Stomach (tissue), 9 donors: ENCODE data around the gene NME1. TPM values are rescaled to one million over a fixed set of nuclear protein-coding genes. Genes with fewer than 3 reads are reported as not detected.

Experiments used
- DNase-seq, 2 donors: peaks; one replicate each; pipeline versions ENCODE4 v3.0.0 to v3.0.0-alpha.2; 2013 to 2019
- H3K27ac ChIP-seq, 5 donors: fragments of 200-600 bp in 4 of 5; sonication (generic) in 4 of 5; one replicate each; pipeline ENCODE4 v1.5.1; 2013 to 2019; ENCODE audit warnings: mild to moderate bottlenecking in 1 of 5, moderate library complexity in 1 of 5
- H3K27me3 ChIP-seq, 3 donors: fragments of 200-600 bp; sonication (generic); one replicate each; pipeline ENCODE4 v1.5.1; 2017 to 2019; ENCODE audit warnings: mixed run types in 1 of 3
- H3K36me3 ChIP-seq, 4 donors: fragments of 200-600 bp; sonication (generic); 1 replicate in 3 of 4; 2 replicates in 1 of 4; pipeline ENCODE4 v1.5.1; 2016 to 2019
- H3K4me1 ChIP-seq, 4 donors: fragments of 200-600 bp; sonication (generic); one replicate each; pipeline ENCODE4 v1.5.1; 2016 to 2019
- H3K4me3 ChIP-seq, 4 donors: fragments of 200-600 bp; sonication (generic) in 3 of 4; one replicate each; pipeline ENCODE4 v1.5.1; 2016 to 2019; ENCODE audit warnings: mild to moderate bottlenecking in 1 of 4
- H3K9me3 ChIP-seq, 4 donors: fragments of 200-600 bp; sonication (generic); one replicate each; pipeline ENCODE4 v1.5.1; 2016 to 2019
- EP300 ChIP-seq: sonication (generic); formaldehyde crosslinking; IDR thresholded peaks from one replicate; pipeline ENCODE4 v1.6.1; 2017; ENCODE audit warnings: antibody characterized with exemption
- POLR2A ChIP-seq, 4 donors: fragments of 450-650 bp; IDR thresholded peaks; one replicate each; pipeline ENCODE4 v1.6.1; 2016; ENCODE audit warnings: antibody characterized with exemption in 4 of 4, control low read depth in 2 of 4, mild to moderate bottlenecking in 1 of 4, moderate library complexity in 1 of 4
- POLR2AphosphoS5 ChIP-seq, 3 donors: sonication (generic); formaldehyde crosslinking; IDR thresholded peaks; one replicate each; pipeline ENCODE4 v1.6.1; 2016; ENCODE audit warnings: antibody characterized with exemption in 3 of 3
- WGBS, 5 donors: extraction: QIAGEN DNeasy Blood & Tissue Kit in 3 of 5; methylation state at CpG; one replicate each; pipeline versions ENCODE4 v1.1.5 to v1.1.7; 2013 to 2018; 5-methylcytosine and 5-hydroxymethylcytosine counted together
- intact Hi-C: fragments of 100-400 bp; cut with DNase I; formaldehyde crosslinking; loops from one replicate; pipeline ENCODE4 v1.15.1; 2023; ENCODE audit warnings: low total_unique reads
- polyA plus RNA-seq, 3 donors: library from polyadenylated mRNA; stranded (reverse); fragments of 200-250 nt; gene quantifications; one replicate each; pipeline ENCODE4 v1.2.3, GENCODE V29; 2013
- total RNA-seq, 5 donors: library from RNA; depleted of rRNA; stranded (reverse); fragments of >200 nt; gene quantifications; one replicate each; pipeline versions ENCODE4 v1.1.0 to v1.2.3, GENCODE V29; 2014 to 2016
- TF ChIP-seq, protein P1 (sequence below), 7 experiments: fragments of 450-650 bp in 4 of 7; fragments of 200-600 bp in 3 of 7; sonication (generic) in 3 of 7; IDR thresholded peaks; one replicate each; pipeline ENCODE4 v1.5.1; 2016 to 2019; ENCODE audit warnings: antibody characterized with exemption in 7 of 7, control low read depth in 2 of 7, mild to moderate bottlenecking in 1 of 7
- donor health status: healthy with polysubstance abuse.
- donor health status: Bipolar disorder and iron deficiency.
- donor health status: healthy.

The NME1 gene
- total and polyA plus RNA-seq, 8 donors = 2.2 to 135 (median 44.1) TPM; not detected in 1

DNA sequence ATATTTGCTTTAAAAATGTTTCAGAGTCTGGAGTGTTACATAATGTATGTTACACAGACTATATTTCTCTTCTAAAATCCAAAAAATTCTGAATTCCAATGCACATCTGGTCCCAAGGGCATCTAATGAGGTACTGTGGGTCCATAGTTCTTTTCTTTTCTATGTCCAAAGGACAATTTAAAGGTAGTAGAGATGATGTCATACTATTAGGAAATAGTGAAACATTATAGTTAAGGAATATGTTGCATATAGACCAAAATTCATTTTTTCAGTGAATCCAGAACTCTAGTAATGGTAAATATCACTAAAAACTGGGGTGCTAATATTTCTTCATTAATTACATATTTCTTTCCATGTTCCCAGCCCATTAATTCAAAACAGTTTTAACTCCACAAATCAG lies 35.8 kb downstream of the NME1 start:
- no peak for DNase-seq
- Histone ChIP-seq H3K27me3 (no peaks in the 10 kb centered on the region), H3K36me3 (peaks cover 24 to 94% (median 84%) of the 10 kb centered on the region in 4 donors), H3K4me1 (peaks cover 0 to 2% (median 0%) of the 10 kb centered on the region in 4 donors), H3K27ac (no peak overlapping the region), H3K4me3 (no peak overlapping the region), H3K9me3 (no peaks in the 10 kb centered on the region)
- TF ChIP-seq POLR2A (IDR thresholded peaks at IDR 0.05) (no peak), POLR2AphosphoS5 (IDR thresholded peaks at IDR 0.05) (no peak), EP300 (no peak)
- TF ChIP-seq, protein P1, sequence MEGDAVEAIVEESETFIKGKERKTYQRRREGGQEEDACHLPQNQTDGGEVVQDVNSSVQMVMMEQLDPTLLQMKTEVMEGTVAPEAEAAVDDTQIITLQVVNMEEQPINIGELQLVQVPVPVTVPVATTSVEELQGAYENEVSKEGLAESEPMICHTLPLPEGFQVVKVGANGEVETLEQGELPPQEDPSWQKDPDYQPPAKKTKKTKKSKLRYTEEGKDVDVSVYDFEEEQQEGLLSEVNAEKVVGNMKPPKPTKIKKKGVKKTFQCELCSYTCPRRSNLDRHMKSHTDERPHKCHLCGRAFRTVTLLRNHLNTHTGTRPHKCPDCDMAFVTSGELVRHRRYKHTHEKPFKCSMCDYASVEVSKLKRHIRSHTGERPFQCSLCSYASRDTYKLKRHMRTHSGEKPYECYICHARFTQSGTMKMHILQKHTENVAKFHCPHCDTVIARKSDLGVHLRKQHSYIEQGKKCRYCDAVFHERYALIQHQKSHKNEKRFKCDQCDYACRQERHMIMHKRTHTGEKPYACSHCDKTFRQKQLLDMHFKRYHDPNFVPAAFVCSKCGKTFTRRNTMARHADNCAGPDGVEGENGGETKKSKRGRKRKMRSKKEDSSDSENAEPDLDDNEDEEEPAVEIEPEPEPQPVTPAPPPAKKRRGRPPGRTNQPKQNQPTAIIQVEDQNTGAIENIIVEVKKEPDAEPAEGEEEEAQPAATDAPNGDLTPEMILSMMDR (IDR thresholded peaks at IDR 0.05) = no peak
- intact Hi-C loops = no loop called here

DNA sequence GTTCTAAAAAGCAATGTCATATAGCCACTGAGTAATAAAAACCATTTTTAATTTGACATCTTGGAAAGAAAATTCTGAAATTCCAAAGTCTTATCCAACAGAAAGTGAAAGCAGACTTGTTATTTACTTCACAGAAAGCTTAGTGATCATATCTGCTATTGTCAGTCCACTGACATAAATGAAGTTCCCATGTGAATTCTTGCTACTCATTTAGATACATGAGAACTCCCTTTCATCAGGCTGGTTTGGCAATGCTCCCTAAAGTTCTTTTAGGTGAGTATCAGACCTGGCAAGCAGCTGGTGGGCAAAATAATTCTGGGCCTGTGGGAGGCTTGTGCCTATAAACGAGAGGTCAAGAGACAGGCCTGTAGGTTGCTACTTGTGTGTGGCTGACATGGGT lies 36.3 kb downstream of the NME1 start:
- H3K27ac ChIP-seq = no peak overlapping the region
- no peak for TF ChIP-seq POLR2A (IDR thresholded peaks at IDR 0.05)
- 64 to 89% (median 80%) methylated on average over 1 of the region's 1 CpG for WGBS, 5 donors

GRCh38 chr17:51191895-51192294 lies 38.5 kb downstream of the NME1 start:
- DNase-seq = no peak
- Histone ChIP-seq H3K4me1 (no peaks in the 10 kb centered on the region), H3K4me3 (no peak overlapping the region), H3K27ac (no peak overlapping the region), H3K27me3 (no peaks in the 10 kb centered on the region), H3K36me3 (peaks cover 23 to 97% (median 90%) of the 10 kb centered on the region in 4 donors), H3K9me3 (no peaks in the 10 kb centered on the region)
- WGBS, 5 donors = 77 to 92% (median 87%) methylated on average over 2 of the region's 2 CpGs
- intact Hi-C loops = no loop called here
- TF ChIP-seq EP300 = no peak

More for the DNA sequence above, 36.3 kb downstream of the NME1 start:
- Histone ChIP-seq H3K36me3 (peaks cover 24 to 97% (median 85%) of the 10 kb centered on the region in 4 donors), H3K9me3 (no peaks in the 10 kb centered on the region), H3K27me3 (no peaks in the 10 kb centered on the region), H3K4me3 (no peak overlapping the region), H3K4me1 (no peaks in the 10 kb centered on the region)
- intact Hi-C loops = no loop called here
- DNase-seq = no peak

DNA sequence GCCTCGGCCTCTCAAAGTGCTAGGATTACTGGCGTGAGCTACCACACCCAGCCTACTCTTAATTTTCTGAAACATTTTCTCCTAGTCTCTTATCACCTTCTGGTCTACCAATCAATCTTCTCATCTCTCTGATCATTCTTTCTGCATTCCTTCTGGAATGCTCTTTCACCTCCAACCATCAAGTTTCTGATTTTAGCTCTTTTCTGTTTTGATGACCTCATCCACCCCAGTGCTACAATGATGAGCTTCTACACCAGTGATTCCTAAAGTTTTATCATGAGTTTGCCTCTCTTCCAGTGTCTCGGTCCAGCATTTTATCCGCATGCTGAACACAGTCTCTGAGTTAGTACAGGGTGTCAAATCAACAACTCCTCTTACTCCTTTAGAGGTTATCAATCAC lies 44.4 kb downstream of the NME1 start:
- Histone ChIP-seq H3K4me1 (no peaks in the 10 kb centered on the region), H3K27ac (no peak overlapping the region), H3K27me3 (no peaks in the 10 kb centered on the region), H3K36me3 (peaks cover 40 to 100% (median 98%) of the 10 kb centered on the region in 4 donors), H3K4me3 (no peak overlapping the region), H3K9me3 (no peaks in the 10 kb centered on the region)
- no peak for TF ChIP-seq POLR2A (IDR thresholded peaks at IDR 0.05)
- TF ChIP-seq POLR2AphosphoS5 (IDR thresholded peaks at IDR 0.05) = no peak
- TF ChIP-seq EP300 = no peak
- intact Hi-C loops = no loop called here
- no peak for DNase-seq
- WGBS, 5 donors = 94 to 99% (median 97%) methylated on average over 4 of the region's 4 CpGs

- no peaks in the 10 kb centered on the region for H3K9me3 ChIP-seq
- no peaks in the 10 kb centered on the region for H3K27me3 ChIP-seq
- WGBS, 5 donors = 80 to 96% (median 87%) methylated on average over 4 to 6 of the region's 6 CpGs
- no peaks in the 10 kb centered on the region for H3K4me1 ChIP-seq
- no peak overlapping the region for H3K27ac ChIP-seq
- H3K4me3 ChIP-seq = no peak overlapping the region
- intact Hi-C loops = no loop called here
- DNase-seq = peak in 1 of 2 donors; percentile 12
- H3K36me3 ChIP-seq = peaks cover 49 to 100% (median 98%) of the 10 kb centered on the region in 4 donors
- TF ChIP-seq EP300 (no peak), POLR2A (IDR thresholded peaks at IDR 0.05) (no peak), POLR2AphosphoS5 (IDR thresholded peaks at IDR 0.05) (no peak)
- TF ChIP-seq, protein P1 (IDR thresholded peaks at IDR 0.05) = no peak
Observed at GRCh38 chr17:51200295-51200694, 46.9 kb downstream of the NME1 start.

- peaks cover 53 to 100% (median 98%) of the 10 kb centered on the region in 4 donors for H3K36me3 ChIP-seq
- H3K9me3 ChIP-seq = no peaks in the 10 kb centered on the region
- 82 to 89% (median 87%) methylated on average over 2 of the region's 2 CpGs for WGBS, 5 donors
- TF ChIP-seq POLR2A (IDR thresholded peaks at IDR 0.05) (no peak), EP300 (no peak), POLR2AphosphoS5 (IDR thresholded peaks at IDR 0.05) (no peak)
- TF ChIP-seq, protein P1 (IDR thresholded peaks at IDR 0.05) = no peak
- H3K4me1 ChIP-seq = no peaks in the 10 kb centered on the region
- H3K4me3 ChIP-seq = no peak overlapping the region
- no peaks in the 10 kb centered on the region for H3K27me3 ChIP-seq
- DNase-seq = no peak
- H3K27ac ChIP-seq = no peak overlapping the region
- intact Hi-C loops = no loop called here
Observed at GRCh38 chr17:51200846-51201245, 47.5 kb downstream of the NME1 start.
